Liver (tissue), 9 donors: ENCODE measurements around the gene LANCL1. TPM values are rescaled to one million over a fixed set of nuclear protein-coding genes. Genes with fewer than 3 reads are reported as not detected.

ENCODE experiments used
- DNase-seq: peaks from one replicate; pipeline ENCODE4 v3.0.0-alpha.2; 2017; ENCODE audit warnings: low spot score
- H3K27ac ChIP-seq, 2 donors: one replicate each; pipeline ENCODE4 v1.7.0; 2013; ENCODE audit warnings: inconsistent platforms in 2 of 2, low read length in 2 of 2, control low read depth in 1 of 2, low read depth in 1 of 2, mild to moderate bottlenecking in 1 of 2
- H3K27me3 ChIP-seq, 4 donors: one replicate each; pipeline versions ENCODE4 v1.6.1 to v1.7.0; 2013; ENCODE audit warnings: low read length in 3 of 4, inconsistent platforms in 1 of 4, mild to moderate bottlenecking in 1 of 4, moderate library complexity in 1 of 4; ENCODE audit not compliant: control insufficient read depth in 4 of 4, insufficient read depth in 4 of 4
- H3K36me3 ChIP-seq, 4 donors: one replicate each; pipeline versions ENCODE4 v1.6.1 to v1.7.0; 2013; ENCODE audit warnings: low read length in 3 of 4, mild to moderate bottlenecking in 3 of 4, low read depth in 1 of 4, moderate library complexity in 1 of 4; ENCODE audit not compliant: control insufficient read depth in 4 of 4, insufficient read depth in 3 of 4
- H3K4me1 ChIP-seq, 4 donors: one replicate each; pipeline versions ENCODE4 v1.6.1 to v1.7.0; 2013; ENCODE audit warnings: low read length in 3 of 4, mild to moderate bottlenecking in 3 of 4, moderate library complexity in 1 of 4; ENCODE audit not compliant: control insufficient read depth in 4 of 4, insufficient read depth in 4 of 4
- H3K4me3 ChIP-seq, 3 donors: one replicate each; pipeline versions ENCODE4 v1.6.1 to v1.7.0; 2013; ENCODE audit warnings: low read length in 3 of 3, control low read depth in 1 of 3, low read depth in 1 of 3, mild to moderate bottlenecking in 1 of 3
- H3K9ac ChIP-seq, 2 donors: one replicate each; pipeline ENCODE4 v1.7.0; 2013; ENCODE audit warnings: low read length in 2 of 2, mild to moderate bottlenecking in 2 of 2, moderate library complexity in 2 of 2, control low read depth in 1 of 2, low read depth in 1 of 2
- H3K9me3 ChIP-seq, 4 donors: one replicate each; pipeline versions ENCODE4 v1.6.1 to v1.7.0; 2013; ENCODE audit warnings: low read length in 3 of 4; ENCODE audit not compliant: control insufficient read depth in 4 of 4
- CTCF ChIP-seq: fragments of 150-350 bp; IDR thresholded peaks from 2 replicates; pipeline ENCODE4 v1.5.1; 2017; ENCODE audit warnings: improper control_type of control experiment, low read depth, low read length; ENCODE audit not compliant: missing input control
- FOXA1 ChIP-seq: IDR thresholded peaks from 2 replicates; pipeline ENCODE4 v1.6.1; 2016; ENCODE audit warnings: antibody characterized with exemption
- FOXA2 ChIP-seq: IDR thresholded peaks from 2 replicates; pipeline ENCODE4 v1.6.1; 2016; ENCODE audit warnings: antibody characterized with exemption
- GABPA ChIP-seq, 2 donors: IDR thresholded peaks in 1 of 2; conservative IDR thresholded peaks in 1 of 2; 2 replicates each; pipeline ENCODE4 v1.6.1; 2016; ENCODE audit warnings: antibody characterized with exemption in 2 of 2, mild to moderate bottlenecking in 1 of 2, moderate library complexity in 1 of 2
- HNF4A ChIP-seq, 2 donors: conservative IDR thresholded peaks; 2 replicates each; pipeline ENCODE4 v1.6.1; 2016; ENCODE audit warnings: antibody characterized with exemption in 2 of 2, mild to moderate bottlenecking in 2 of 2
- HNF4G ChIP-seq: IDR thresholded peaks from 2 replicates; pipeline ENCODE4 v1.6.1; 2016; ENCODE audit warnings: antibody characterized with exemption
- JUND ChIP-seq, 2 donors: IDR thresholded peaks; 2 replicates each; pipeline ENCODE4 v1.6.1; 2016; ENCODE audit warnings: antibody characterized with exemption in 2 of 2
- MAX ChIP-seq: IDR thresholded peaks from 2 replicates; pipeline ENCODE4 v1.6.1; 2016; ENCODE audit warnings: antibody characterized with exemption
- NR2F2 ChIP-seq: IDR thresholded peaks from 2 replicates; pipeline ENCODE4 v1.6.1; 2016; ENCODE audit warnings: antibody characterized with exemption
- RAD21 ChIP-seq, 2 donors: IDR thresholded peaks; 2 replicates each; pipeline ENCODE4 v1.6.1; 2016; ENCODE audit warnings: antibody characterized with exemption in 2 of 2, mild to moderate bottlenecking in 2 of 2
- REST ChIP-seq: IDR thresholded peaks from 2 replicates; pipeline ENCODE4 v1.6.1; 2016; ENCODE audit warnings: antibody characterized with exemption, mild to moderate bottlenecking
- RXRA ChIP-seq, 2 donors: IDR thresholded peaks; 2 replicates each; pipeline ENCODE4 v1.6.1; 2017 to 2018; ENCODE audit warnings: antibody characterized with exemption in 2 of 2, mild to moderate bottlenecking in 1 of 2
- SP1 ChIP-seq: IDR thresholded peaks from 2 replicates; pipeline ENCODE4 v1.6.1; 2018; ENCODE audit warnings: antibody characterized with exemption, mild to moderate bottlenecking
- TAF1 ChIP-seq: conservative IDR thresholded peaks from 2 replicates; pipeline ENCODE4 v1.6.1; 2016; ENCODE audit warnings: antibody characterized with exemption, mild to moderate bottlenecking
- YY1 ChIP-seq: IDR thresholded peaks from 2 replicates; pipeline ENCODE4 v1.6.1; 2016; ENCODE audit warnings: antibody characterized with exemption, mild to moderate bottlenecking
- ZBTB33 ChIP-seq: IDR thresholded peaks from 2 replicates; pipeline ENCODE4 v1.6.1; 2016; ENCODE audit warnings: antibody characterized with exemption
- WGBS: extraction: QIAGEN DNeasy Blood & Tissue Kit; methylation state at CpG from one replicate; pipeline ENCODE4 v1.1.7; 2013; 5-methylcytosine and 5-hydroxymethylcytosine counted together
- polyA plus RNA-seq, 2 donors: library from polyadenylated mRNA; stranded (reverse) in 1 of 2; unstranded in 1 of 2; fragments of 200-250 nt in 1 of 2; fragments of >200 nt in 1 of 2; fragmentation: Nextera tagmentation in 1 of 2; extraction: Ambion mirVana in 1 of 2; gene quantifications; one replicate each; pipeline versions ENCODE4 v1.2.1 to v1.2.3, GENCODE V29; 2013 to 2015
- total RNA-seq, 2 donors: library from RNA; depleted of rRNA; stranded (reverse); fragments of >200 nt; gene quantifications; one replicate each; pipeline ENCODE4 v1.2.3, GENCODE V29; 2014
- donor health status: healthy.
- donor health status: healthy.
- donor health status: healthy.
- donor health status: healthy.
- donor health status: healthy.

LANCL1 gene
- total and polyA plus RNA-seq, 4 donors, result 7.2 to 21.0 (median 12.1) TPM

DNA sequence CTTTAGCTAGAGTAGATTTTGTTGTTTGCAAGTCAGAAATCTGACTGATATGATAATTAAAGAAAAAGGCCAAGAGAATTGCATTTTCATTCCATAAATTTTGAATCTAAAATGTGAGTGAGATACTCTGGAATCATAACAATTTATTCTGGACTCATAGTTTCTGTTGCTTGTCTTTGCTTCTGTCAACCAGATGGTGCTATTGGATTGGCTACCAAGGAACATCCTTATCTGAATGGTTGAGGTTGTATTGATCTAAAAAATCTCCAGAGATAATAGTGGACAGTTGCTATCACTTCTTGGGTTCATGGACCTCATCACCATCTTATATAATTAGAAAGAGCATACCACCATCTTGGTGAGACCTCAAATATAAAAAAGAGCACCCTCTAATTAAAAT, 45.8 kb upstream of the LANCL1 start:
- peaks cover 6 to 42% (median 36%) of the 10 kb centered on the region in 4 donors for H3K4me1 ChIP-seq
- H3K9me3 ChIP-seq, result no peaks in the 10 kb centered on the region
- TF ChIP-seq RXRA (IDR thresholded peaks at IDR 0.05), result peak in 1 of 2 donors; percentile 20
- no peak for TF ChIP-seq FOXA2
- TF ChIP-seq YY1, result peak; percentile 12
- TF ChIP-seq HNF4A (conservative IDR thresholded peaks at IDR 0.05), result peak in 1 of 2 donors; percentile 27
- no peak for TF ChIP-seq NR2F2
- peak; percentile 84 to 91 for TF ChIP-seq RAD21 (IDR thresholded peaks at IDR 0.05)
- TF ChIP-seq REST, result no peak
- no peak for TF ChIP-seq MAX
- no peak for TF ChIP-seq HNF4G
- peak; percentile 56 for TF ChIP-seq CTCF
- TF ChIP-seq TAF1, result no peak
- no peak for TF ChIP-seq JUND (IDR thresholded peaks at IDR 0.05)
- no peak for TF ChIP-seq ZBTB33
- no peak overlapping the region for H3K27ac ChIP-seq
- no peak overlapping the region for H3K9ac ChIP-seq
- no peak overlapping the region for H3K4me3 ChIP-seq
- no peak for DNase-seq
- H3K27me3 ChIP-seq, result no peaks in the 10 kb centered on the region
- H3K36me3 ChIP-seq, result no peaks in the 10 kb centered on the region

GRCh38 chr2:210519594-210519993, 43.0 kb upstream of the LANCL1 start:
- WGBS, result 89% methylated on average over 5 of the region's 5 CpGs
- H3K4me1 ChIP-seq, result peaks cover 3 to 20% (median 18%) of the 10 kb centered on the region in 4 donors
- H3K9me3 ChIP-seq, result no peaks in the 10 kb centered on the region
- TF ChIP-seq REST (no peak), CTCF (no peak), RAD21 (IDR thresholded peaks at IDR 0.05) (no peak), RXRA (IDR thresholded peaks at IDR 0.05) (no peak), NR2F2 (no peak), FOXA1 (no peak), HNF4G (no peak), MAX (no peak), GABPA (IDR thresholded peaks at IDR 0.05 in 1 of 2, conservative IDR thresholded peaks at IDR 0.05 in 1 of 2) (no peak), TAF1 (no peak), HNF4A (conservative IDR thresholded peaks at IDR 0.05) (no peak), JUND (IDR thresholded peaks at IDR 0.05) (no peak), SP1 (no peak), FOXA2 (no peak)

More at GRCh38 chr2:210519594-210519993, 43.0 kb upstream of the LANCL1 start:
- H3K4me3 ChIP-seq, result no peak overlapping the region
- DNase-seq, result no peak
- no peak overlapping the region for H3K9ac ChIP-seq
- no peak overlapping the region for H3K27ac ChIP-seq
- no peaks in the 10 kb centered on the region for H3K27me3 ChIP-seq
- H3K36me3 ChIP-seq, result no peaks in the 10 kb centered on the region
